Raji (cell line): ENCODE measurements around the gene ARTN.

ENCODE experiments used
- POLR2A ChIP-seq: IDR thresholded peaks from 2 replicates; pipeline ENCODE4 v1.6.1; 2011; ENCODE audit warnings: low read depth, low read length, control low read depth; ENCODE audit not compliant: insufficient read depth

ARTN gene

DNA sequence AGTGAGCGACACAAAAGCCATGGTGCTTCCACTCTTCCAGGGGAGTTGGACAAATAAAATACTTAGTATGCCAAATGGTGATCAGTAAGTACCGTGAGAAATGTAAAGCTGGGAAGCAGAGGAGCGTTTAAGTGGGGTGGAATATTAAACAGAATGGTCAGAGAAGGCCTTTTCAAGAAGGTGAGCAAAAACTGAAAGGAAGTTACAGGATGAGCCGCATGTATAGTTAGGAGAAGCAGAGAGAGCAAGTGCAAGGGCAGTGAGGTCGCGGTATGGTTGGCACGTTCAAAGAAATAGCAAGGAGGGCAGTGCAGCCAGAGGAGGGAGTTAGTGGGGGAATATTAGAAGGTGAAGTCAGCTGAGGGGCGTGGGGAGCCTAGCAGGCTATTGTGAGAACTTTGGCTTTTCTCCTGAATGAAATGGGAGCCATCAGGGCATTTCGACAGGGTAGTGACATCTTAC, 40.4 kb downstream of the ARTN start:
- TF ChIP-seq POLR2A, result no peak

DNA sequence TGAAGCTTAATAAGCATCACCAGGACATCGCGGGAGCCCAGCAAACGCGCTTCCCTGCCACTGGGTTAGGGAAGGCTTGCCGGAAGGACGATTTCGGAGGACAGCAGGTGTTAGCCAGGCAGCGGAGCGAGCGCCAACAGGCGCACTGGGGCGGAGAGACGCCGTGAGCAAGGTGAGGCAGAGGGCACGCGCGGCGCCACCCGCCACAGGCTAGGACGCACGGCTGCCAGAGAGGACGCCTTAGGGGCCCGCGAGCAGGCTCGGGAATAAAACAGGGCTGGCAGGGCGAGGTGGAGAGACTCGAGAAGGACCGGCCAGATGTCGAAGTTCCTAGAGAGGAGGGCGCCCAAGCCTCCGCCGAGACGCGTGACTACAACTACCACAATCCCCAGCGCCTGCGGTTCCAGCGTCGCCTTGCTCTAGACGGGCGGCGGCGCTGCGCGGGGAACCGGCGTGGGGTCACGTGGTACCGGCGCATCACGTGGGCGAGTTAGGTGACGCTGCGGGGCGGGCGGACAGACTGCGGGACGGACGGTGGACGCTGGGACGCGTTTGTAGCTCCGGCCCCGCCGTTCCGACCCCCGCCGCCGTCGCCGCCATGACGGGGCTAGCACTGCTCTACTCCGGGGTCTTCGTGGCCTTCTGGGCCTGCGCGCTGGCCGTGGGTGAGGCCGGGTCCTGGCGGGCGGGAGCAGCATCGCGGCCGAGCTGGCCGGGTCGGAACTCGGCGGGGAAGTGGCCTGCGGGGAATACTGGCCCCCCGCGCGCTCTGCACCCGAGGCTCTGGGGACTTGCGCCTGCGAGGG, 41.0 kb downstream of the ARTN start, which contains the start of gene ATP6V0B:
ATP6V0B (plus strand) TSS at position 518 of the 806 bp plus-strand sequence; CDS start at position 599, 81 bp downstream.
- peak; percentile 87 for TF ChIP-seq POLR2A

GRCh38 chr1:43975249-43975961, 41.8 kb downstream of the ARTN start:
- no peak; the same call in 1 of the 2 replicates for TF ChIP-seq POLR2A

- no peak for TF ChIP-seq POLR2A
Observed at GRCh38 chr1:43976045-43976444, 42.4 kb downstream of the ARTN start.

DNA sequence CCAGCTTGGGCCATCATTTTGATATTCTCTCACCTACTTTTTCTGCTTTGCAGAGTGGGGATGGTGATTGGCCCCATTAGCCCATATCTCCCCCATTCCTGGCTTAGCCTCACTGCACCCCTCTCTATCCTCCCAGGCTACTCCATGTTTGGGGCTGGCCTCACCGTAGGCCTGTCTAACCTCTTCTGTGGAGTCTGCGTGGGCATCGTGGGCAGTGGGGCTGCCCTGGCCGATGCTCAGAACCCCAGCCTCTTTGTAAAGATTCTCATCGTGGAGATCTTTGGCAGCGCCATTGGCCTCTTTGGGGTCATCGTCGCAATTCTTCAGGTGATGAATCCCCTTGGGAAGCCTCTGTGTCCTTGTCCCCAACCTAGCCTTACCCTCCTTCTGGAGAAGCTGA, 43.3 kb downstream of the ARTN start:
- TF ChIP-seq POLR2A, result no peak

DNA sequence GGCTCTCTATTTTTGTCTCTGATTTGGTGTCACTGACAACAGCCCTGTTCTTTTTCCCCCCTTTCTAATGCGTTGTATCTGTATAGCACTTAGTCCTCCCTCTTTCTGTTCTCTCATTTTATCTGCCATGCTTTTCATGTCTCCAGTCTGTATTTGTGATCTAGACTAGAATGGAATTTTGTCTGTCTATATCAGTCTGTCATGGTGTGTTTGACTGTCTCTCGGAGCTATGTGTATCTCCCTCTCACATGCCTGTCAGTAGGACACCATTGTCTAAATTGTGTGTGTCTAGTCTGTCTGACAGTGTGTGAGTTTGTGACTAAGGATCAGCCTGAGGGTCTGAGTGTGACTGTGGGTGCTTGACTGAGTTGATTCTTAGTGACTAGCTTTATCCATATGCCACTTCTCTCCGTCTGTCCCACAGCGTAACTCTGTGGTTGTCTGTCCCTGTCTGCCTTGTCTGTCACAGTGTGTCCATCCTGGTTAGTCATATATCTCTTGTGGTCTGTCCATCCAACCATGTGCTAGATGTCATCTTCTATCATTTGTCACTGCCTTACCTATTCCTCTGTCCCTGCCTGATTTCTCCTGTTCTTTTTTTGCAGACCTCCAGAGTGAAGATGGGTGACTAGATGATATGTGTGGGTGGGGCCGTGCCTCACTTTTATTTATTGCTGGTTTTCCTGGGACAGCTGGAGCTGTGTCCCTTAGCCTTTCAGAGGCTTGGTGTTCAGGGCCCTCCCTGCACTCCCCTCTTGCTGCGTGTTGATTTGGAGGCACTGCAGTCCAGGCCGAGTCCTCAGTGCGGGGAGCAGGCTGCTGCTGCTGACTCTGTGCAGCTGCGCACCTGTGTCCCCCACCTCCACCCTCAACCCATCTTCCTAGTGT, 44.0 kb downstream of the ARTN start:
- peak; percentile 13 for TF ChIP-seq POLR2A

DNA sequence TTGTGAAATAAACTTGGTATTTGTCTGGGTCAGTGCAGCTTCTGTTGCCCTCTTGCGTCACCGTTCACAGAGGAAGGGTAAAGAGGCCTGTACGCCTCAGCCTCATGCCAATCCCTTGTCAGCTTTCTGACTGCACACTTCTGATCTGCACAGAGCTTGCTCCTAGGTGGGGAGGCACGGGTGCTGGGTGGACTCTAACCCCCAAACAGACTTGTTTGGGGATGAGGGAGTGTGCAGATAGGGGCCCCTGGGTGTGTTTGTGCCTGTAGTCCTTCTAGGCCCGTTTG, 44.6 kb downstream of the ARTN start:
- TF ChIP-seq POLR2A, result peak; percentile 9; the same call in 1 of the 2 replicates

DNA sequence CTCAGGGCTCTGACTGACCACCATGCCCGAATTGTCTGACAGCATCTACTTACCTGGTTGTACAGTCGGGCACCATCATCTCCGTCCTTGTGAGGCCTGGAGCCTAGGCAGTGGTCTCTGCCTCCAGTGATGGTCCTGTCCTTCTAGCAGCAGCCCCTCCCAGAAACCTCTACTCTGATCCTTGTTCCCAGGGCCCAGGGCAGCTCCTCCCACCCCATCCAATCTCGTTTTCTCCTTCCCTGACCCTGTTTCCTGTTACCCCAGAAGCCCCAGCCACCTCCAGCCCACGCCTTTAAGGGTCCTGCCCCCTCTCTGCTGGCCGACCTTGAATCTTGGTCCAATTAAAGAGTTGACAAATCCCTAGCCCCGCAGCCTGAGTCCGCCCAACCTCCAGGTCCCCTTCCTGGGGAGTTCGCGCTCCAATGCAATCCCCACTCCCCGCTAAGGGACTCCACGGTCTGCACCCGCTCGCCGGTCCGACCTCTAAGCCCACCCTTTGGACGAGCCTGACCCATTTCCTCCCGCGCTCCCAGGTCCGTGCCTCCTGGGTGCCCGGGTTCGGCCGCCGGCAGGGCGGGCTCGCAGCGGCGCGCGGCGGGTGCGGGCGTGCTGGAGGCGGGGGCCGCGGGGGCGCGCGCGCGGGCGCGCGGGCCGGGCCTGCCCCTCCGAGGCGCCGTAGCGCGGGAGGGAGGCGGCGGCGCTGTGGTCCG, 45.1 kb downstream of the ARTN start, which contains the start of gene B4GALT2:
B4GALT2 (plus strand) TSS at position 660 of the 710 bp plus-strand sequence. CDS start 1,951 bp downstream, outside the sequence.
- TF ChIP-seq POLR2A, result peak; percentile 40

DNA sequence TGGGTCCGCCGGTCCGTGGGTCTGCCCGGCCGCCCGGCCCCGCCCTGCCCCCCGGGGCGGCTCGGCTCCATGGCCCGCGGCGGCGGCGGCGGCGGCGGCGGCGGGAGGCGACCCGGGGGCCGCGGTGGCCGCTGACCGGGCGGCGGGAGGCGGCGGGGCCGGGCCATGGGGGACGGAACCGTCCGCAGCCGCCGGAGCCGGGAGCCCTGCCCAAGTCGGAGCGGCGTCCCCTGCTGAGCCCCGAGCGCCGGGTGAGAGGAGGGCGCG, 45.6 kb downstream of the ARTN start:
- no peak; the same call in 1 of the 2 replicates for TF ChIP-seq POLR2A

GRCh38 chr1:43979528-43980254, 46.1 kb downstream of the ARTN start:
- TF ChIP-seq POLR2A, result peak; percentile 43

GRCh38 chr1:43980255-43981134, 46.9 kb downstream of the ARTN start:
- TF ChIP-seq POLR2A, result no peak

GRCh38 chr1:43981135-43981491, 47.5 kb downstream of the ARTN start:
- TF ChIP-seq POLR2A, result no peak

GRCh38 chr1:43981636-43982035, 48.0 kb downstream of the ARTN start:
- no peak for TF ChIP-seq POLR2A
